ENCODE results near the gene DDX1.

DDX1 gene

DNA sequence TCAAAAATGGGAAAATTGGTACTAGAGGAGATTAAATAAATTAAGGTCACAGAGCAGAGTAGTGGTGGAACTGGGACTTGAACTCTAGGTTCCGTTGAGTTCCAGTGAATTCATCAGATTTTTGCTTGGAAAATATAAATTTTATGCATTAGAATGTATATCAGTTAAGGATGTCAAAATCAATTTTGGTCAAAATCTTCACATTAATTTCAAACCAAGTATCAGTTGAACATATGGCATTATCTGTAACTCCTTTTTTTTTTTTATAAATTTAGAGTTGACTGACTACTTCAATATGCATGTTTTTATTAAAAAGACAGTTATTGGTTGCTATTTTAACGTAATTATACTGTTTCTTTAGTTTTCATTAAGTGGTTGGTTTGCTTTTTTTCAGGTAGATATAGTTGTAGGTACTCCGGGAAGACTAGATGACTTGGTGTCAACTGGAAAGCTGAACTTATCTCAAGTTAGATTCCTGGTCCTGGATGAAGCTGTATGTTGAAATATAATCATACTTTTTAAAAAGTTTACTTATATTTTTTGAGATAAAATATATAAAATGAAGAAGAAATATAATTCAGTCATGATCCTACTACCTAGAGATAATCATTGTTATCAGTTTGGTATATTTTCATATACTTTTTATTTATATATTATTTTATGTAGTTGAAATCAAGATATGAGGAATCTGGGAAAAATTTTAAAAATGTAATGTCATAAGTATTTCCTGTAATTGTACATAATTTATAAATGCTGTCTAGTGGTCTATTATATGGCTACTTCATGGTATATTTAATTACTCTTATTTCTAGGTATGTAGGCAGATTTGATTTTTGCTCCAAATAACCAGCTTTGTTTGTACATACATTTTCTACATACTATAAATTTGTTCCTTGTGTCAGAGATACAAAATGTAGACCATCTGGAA lies 25.4 kb downstream of the DDX1 start:
- no peak for DNase-seq
- Histone ChIP-seq H3K9me3 (no peaks in the 10 kb centered on the region), H3K4me1 (no peaks in the 10 kb centered on the region), H3K4me3 (ENCODE audit: low read depth, low read length) (no peak overlapping the region), H3K27me3 (no peaks in the 10 kb centered on the region), H3K36me3 (peaks cover 91% of the 10 kb centered on the region)
- no peak for TF ChIP-seq CTCF (IDR thresholded peaks at IDR 0.05; ENCODE audit: low read depth, low read length)

GRCh38 chr2:15617778-15618448 lies 26.2 kb downstream of the DDX1 start:
- Histone ChIP-seq H3K36me3 (peaks cover 95% of the 10 kb centered on the region), H3K4me3 (ENCODE audit: low read depth, low read length) (no peak overlapping the region), H3K9me3 (no peaks in the 10 kb centered on the region), H3K4me1 (no peaks in the 10 kb centered on the region), H3K27me3 (no peaks in the 10 kb centered on the region)
- DNase-seq, result no peak
- TF ChIP-seq CTCF (IDR thresholded peaks at IDR 0.05; ENCODE audit: low read depth, low read length), result no peak

DNA sequence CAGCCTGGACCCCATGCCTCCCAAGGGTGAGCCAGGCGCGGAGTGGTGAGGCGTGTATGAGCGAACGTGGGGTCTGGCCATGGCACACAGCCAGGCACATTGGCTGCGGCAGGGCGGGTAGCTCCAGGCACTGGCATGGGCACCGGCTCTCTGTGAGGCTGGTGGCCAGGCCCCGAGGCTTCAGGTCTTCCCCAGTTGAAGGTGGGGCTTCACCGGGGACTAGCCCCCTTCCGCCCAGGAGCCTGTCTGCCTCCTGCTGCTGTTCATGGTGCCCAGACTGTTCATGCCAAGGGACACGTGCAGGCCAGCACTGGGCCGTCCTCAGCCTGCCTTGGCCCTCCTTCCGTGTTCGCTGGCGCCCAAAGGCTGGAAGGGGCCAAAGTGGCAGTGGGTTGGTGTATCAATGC lies 26.8 kb downstream of the DDX1 start:
- H3K4me1 ChIP-seq, result no peaks in the 10 kb centered on the region
- no peak overlapping the region for H3K4me3 ChIP-seq (ENCODE audit: low read depth, low read length)
- DNase-seq, result no peak
- peaks cover 94% of the 10 kb centered on the region for H3K36me3 ChIP-seq
- H3K9me3 ChIP-seq, result no peaks in the 10 kb centered on the region
- H3K27me3 ChIP-seq, result no peaks in the 10 kb centered on the region
- no peak for TF ChIP-seq CTCF (IDR thresholded peaks at IDR 0.05; ENCODE audit: low read depth, low read length)

DNA sequence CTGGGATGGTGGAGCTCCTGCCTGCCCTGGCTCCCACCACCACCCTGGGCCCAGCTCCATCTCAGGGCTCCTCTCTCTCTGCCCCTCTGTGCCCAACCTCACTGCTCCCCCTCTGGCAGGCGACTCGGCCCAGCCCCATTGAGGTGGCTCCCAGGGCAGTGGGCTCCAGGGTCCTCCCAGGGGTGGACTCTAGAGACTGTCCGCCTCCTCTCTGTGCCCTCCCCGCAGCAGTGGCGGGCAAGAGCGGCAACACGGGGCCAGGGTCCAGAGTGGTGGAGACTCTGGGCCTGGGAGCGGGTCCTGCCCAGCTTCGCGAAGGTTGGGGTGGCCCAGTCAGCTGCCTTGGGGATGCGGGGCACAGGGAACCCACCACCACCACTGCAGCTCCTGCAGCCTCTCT lies 27.4 kb downstream of the DDX1 start:
- H3K27me3 ChIP-seq, result no peaks in the 10 kb centered on the region
- no peak for DNase-seq
- H3K36me3 ChIP-seq, result peaks cover 95% of the 10 kb centered on the region

DNA sequence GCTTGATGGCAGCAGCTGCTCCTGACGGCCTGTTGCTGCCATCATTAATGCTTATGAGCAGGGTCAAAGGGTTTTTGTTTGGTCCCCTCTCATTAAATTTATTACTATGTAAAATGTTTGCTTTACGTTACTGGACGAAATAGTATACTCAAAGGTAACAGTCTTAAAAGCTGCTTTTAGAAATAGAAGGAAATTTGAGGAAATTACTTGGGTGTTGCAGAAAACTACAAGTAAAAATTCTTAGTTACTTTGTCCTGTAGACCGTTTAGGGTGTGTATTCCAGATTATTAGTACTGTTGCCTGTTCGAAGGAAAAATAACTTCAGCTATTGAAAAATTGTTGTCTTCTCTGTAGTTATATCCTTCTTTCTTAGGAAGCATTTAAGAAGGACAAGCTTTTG lies 27.8 kb downstream of the DDX1 start:
- H3K36me3 ChIP-seq, result peaks cover 95% of the 10 kb centered on the region
- TF ChIP-seq CTCF (IDR thresholded peaks at IDR 0.05; ENCODE audit: low read depth, low read length), result no peak
- H3K9me3 ChIP-seq, result no peaks in the 10 kb centered on the region
- no peak overlapping the region for H3K4me3 ChIP-seq (ENCODE audit: low read depth, low read length)
- H3K4me1 ChIP-seq, result no peaks in the 10 kb centered on the region
- DNase-seq, result no peak
- H3K27me3 ChIP-seq, result no peaks in the 10 kb centered on the region

More for the DNA sequence above, 27.4 kb downstream of the DDX1 start:
- Histone ChIP-seq H3K4me3 (ENCODE audit: low read depth, low read length) (no peak overlapping the region), H3K9me3 (no peaks in the 10 kb centered on the region), H3K4me1 (no peaks in the 10 kb centered on the region)
- no peak for TF ChIP-seq CTCF (IDR thresholded peaks at IDR 0.05; ENCODE audit: low read depth, low read length)

- H3K9me3 ChIP-seq, result no peaks in the 10 kb centered on the region
- H3K27me3 ChIP-seq, result no peaks in the 10 kb centered on the region
- H3K4me3 ChIP-seq (ENCODE audit: low read depth, low read length), result no peak overlapping the region
- H3K4me1 ChIP-seq, result no peaks in the 10 kb centered on the region
- no peak for DNase-seq
- peaks cover 95% of the 10 kb centered on the region for H3K36me3 ChIP-seq
- no peak for TF ChIP-seq CTCF (IDR thresholded peaks at IDR 0.05; ENCODE audit: low read depth, low read length)
Measured at GRCh38 chr2:15619938-15620337, 28.3 kb downstream of the DDX1 start.
